NOMO-1 treated with DMSO at 0.1 percent for 48 hours (cell line): ENCODE results near the gene RASA3.
A peak's percentile ranks its signal among the peaks of the same experiment; 100 is the strongest.

ENCODE experiments used
- DNase-seq: peaks from one replicate; lab custom pipeline; 2025; ENCODE audit not compliant: unreplicated experiment; lab: John Stamatoyannopoulos, UW

RASA3 gene

GRCh38 chr13:114057166-114058050 lies 75.0 kb downstream of the RASA3 start:
- DNase-seq: no peak

DNA sequence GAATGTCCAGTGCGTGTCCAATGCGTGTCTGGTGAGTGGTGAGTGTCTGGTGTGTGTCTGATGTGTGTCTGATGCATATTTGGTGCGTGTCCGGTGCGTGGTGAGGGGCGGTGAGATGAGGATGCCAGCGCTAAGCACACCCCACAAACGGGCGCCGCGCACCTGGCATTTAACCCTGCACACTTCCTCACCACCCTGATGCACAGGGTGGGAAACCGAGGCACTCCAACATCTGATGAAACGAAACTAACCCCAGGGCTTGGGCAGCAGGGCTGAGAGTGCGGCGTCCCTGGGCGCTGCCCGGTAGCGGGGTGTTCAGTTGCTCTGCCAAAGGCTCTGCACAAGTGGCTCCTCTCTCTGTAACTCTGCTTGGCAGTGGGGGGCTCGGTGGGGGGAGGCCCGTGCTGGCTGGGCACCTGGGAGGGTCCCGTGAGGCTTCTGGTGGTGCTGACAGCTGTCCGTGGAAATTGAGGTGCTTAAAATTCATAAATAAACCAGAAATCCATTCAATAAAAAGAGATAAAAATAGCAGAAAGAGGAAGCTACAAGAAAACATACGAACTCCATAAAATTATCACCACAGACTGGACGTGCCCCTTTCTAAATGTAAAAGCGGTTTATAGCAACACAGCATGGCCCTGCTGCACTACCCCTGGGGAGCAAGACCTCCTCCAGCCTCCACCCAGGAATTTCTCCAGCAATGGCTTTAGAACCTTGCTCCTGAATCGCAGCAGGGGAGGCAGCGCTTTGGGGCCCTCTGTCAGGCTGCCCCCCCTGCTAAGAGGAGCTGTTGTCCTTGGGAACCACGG lies 76.0 kb downstream of the RASA3 start:
- DNase-seq: peak; percentile 67

- no peak for DNase-seq
Measured at GRCh38 chr13:114055766-114056165, 76.7 kb downstream of the RASA3 start.

GRCh38 chr13:114054830-114055439 lies 77.5 kb downstream of the RASA3 start:
- no peak for DNase-seq

DNA sequence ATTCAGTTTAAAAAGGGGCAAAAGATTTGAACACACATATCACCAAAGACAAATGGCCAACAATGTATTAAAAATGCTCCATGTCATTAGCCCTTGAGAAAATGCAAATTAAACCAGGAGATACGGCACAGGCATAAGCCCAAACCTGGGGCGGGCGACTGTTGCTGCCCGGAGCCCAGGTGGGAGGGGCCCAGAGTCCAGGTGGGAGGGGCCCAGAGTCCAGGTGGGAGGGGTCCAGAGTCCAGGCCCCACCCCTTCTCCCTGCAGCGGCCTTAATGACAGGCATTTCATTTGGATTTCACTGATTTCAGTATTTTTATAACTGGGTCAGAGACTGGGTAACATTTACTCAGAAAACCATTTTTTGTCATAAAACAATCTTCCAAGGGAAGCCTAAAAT lies 78.2 kb downstream of the RASA3 start:
- DNase-seq: no peak

DNA sequence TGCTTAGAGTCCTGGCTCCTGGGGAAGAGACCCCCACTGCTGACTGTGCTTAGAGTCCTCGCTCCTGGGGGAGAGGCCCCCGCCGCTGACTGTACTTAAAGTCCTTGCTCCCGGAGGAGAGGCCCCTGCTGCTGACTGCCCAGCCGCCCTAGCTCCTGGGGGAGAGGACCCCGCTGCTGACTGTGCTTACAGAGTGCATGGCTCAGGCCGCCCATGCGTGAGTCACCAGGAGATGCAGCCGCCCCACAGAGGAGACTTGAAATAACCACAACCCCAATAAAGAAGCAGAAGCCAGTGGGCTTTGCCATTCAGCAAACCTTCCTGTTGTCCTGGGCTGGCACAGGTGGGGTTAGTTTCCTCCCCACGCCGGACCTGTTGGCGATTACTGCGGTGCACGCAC lies 79.4 kb downstream of the RASA3 start:
- DNase-seq: peak; percentile 56

- no peak for DNase-seq
Measured at GRCh38 chr13:114050536-114051450, 81.6 kb downstream of the RASA3 start.

DNA sequence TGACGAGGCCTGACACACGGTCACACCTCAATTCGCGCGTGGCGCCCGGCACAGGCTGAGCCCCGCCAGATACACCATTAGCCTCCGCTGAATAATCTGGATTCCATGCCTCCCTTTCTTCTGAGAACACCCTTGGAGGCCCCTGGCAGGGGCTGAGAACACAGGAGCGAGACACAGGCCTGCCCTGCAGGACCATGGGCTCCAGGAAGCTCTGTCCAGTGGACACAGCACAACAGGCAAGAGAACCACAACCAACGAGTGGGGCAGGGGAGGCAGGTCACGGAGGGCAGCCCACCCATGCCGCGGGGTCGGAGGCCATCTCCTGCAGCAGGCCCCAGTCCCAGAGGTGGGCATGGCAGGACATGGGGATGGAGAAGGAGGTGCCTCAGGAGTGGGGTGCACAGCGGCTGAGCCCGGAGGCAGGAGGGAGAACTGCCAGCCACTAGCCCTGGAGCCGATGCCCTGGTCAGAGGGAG lies 82.8 kb downstream of the RASA3 start:
- DNase-seq: no peak

DNA sequence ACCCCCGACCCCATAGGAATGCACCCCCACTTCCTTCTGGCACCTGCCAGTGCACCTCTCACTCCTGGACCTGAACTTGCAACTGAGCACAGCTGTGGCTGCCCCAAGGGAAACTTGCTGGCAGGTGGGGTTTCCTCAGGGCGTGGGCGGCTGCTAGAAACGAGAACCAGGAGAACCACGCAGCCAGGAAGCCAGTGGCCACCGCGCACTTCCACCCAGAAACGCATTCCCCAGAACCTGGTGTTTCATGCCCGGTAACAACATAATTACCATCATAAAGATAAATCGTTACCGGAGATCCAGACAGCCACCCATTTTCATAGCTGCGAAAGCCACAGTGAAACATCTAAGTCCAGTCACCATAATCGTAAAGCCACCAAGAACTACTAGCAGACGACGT lies 83.4 kb downstream of the RASA3 start:
- DNase-seq: no peak

DNA sequence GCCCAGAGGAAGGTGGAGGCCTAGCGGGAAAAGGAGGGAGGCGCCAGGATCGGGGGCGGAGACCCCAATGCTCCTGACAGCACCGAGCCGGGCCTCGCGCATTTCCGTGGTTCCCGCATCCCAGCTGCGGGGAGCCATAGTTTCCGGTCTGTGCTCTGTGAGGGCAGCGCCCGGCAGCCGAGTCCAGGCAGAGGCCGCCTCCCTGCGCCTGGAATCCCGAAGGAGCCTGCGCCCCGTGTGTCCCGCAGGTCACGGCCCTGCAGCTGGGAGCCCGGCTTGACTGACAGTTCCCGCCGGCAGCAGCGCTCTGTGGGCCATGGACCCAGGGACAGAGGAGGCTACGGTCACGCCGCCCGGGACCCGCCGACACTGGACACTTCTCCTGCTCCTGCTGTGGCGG lies 84.0 kb downstream of the RASA3 start:
- DNase-seq: no peak

DNA sequence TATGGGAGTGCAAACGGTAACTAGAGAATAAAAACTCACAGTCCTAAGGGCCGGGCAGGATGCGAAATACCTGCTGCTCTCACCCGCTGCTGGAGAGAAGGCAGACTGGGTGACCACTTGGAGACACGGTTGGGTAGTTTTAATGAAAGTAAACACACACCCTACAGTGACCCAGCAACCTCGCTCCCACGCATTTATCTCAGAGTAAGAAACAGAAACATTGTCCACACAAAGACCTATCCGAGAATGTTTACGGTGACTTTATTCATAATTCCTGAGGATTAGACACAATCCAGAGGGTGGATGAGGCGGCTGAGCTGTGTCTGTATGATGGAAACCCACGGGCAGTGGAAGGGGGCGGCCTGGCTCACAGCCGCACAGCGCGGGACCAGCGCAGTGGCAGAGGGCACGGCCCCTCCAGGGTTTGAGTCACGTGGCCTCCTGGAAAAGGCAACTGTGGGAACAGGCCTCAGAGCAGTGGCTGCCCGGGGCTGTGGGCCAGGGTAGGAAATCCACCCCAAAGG lies 85.0 kb downstream of the RASA3 start:
- DNase-seq: no peak

- DNase-seq: no peak
Measured at GRCh38 chr13:114046431-114046975, 85.9 kb downstream of the RASA3 start.

DNA sequence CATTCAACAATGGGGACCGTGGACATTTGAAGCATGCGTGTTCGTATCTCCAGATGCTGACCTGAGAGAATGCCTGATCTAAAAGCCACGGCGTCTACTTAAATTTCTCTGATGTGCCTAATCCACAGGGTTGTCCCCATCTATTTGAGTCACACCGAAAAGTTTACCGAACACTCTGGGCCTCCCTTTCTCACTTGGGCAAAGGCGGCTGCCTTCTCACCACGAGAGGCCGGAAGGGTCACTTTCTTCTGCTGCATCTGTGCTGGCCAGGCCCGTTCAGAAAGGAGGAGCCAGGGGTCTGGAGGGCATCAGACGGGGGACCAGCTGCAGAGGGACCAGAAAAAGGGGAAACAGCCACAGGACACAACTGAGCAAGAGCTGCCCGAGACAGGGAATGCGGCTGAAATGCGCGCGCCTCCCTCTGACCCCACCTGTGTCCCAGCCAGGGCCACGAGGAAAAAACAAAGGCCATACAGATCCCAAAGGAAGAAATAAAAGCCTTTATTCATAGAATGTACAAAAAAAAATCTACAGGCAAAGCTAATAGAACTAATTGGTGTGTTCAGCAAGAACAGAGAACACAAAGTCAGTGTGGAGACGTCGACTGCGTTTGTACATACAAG lies 87.2 kb downstream of the RASA3 start:
- DNase-seq: no peak

DNA sequence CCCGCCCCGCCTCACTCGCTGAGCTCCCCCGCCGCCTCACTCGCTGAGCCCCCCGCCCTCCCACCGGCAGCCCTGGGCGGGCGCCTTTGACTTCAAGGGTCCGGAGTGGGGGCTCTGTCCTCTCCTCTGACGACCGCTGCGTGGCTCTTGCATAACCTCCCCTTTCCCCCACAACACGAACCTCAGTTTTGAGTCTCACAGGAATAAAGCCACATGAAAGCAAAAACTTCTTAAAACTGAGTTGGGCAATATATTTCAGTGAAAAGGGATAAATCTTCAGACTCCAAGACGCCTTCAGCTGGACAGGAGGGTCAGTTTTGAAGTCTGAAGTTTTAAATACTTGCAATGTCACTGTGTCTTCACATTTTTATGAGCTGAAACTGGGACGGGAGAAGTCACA lies 87.9 kb downstream of the RASA3 start:
- peak; percentile 94 for DNase-seq

GRCh38 chr13:114043421-114044053 lies 88.9 kb downstream of the RASA3 start:
- DNase-seq: peak; percentile 99

GRCh38 chr13:114042066-114042815 lies 90.2 kb downstream of the RASA3 start:
- no peak for DNase-seq

DNA sequence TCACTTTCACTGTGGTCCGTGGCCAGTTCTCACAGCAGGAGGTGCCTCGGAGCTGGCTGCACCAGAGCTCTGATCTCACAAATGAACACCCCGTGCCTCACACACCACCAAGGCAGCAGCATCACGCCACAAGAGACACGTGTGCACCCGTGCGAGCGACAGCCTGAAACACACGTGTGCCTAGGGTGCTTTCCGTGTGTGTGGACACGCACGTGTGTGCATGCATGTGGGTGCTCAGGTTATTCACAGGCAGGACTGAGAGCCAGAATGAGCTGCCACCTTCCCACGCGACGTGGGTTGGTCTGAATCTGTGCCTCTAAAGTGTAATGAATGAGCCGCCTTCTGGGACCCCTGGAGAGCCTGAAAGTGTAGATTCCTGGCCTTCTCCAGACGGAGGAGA lies 90.9 kb downstream of the RASA3 start:
- DNase-seq: no peak

DNA sequence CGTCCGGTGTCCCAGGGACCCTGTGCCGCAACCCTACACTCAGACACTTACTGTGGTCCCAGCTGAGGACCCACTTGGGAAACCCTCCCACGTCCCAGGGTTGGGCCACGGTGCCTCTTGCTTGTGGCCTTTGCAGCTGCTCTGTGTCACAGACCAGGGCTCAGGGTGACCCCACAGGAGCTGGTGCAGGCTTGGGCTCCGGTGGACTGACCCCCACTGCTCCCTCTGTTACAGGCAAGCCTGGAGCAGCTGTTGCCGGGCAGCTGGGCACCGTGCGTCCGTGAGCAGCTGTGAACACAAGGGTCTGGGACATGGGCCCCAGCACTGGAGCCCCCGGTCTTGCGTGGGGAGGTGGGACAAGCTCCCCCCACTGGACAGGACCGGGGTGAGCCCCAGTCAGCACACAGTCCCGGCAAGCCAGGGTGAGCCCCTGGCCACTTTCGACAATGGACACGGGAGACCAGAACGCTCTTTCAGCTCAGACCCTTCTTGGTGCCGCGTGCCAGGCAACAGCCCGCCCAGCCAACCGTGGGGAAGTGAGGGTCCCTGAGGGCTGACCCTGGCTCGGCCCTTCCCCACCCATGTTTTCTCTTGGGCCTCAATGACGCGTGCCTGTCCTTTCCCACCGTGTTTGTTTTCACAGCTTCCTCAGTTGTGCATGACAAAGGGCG lies 92.8 kb downstream of the RASA3 start:
- no peak for DNase-seq
